Fibroblast of skin of left biceps (primary cell): Measurements from ENCODE around the gene CAT.

Experiments
- DNase-seq, 2 experiments: peaks; one replicate each; pipeline ENCODE4 v3.0.0-alpha.2; 2013; ENCODE audit warnings: low read depth in 2 of 2

CAT gene

GRCh38 chr11:34425360-34425759 is 13.4 kb upstream of the CAT start:
- DNase-seq, result no peak

DNA sequence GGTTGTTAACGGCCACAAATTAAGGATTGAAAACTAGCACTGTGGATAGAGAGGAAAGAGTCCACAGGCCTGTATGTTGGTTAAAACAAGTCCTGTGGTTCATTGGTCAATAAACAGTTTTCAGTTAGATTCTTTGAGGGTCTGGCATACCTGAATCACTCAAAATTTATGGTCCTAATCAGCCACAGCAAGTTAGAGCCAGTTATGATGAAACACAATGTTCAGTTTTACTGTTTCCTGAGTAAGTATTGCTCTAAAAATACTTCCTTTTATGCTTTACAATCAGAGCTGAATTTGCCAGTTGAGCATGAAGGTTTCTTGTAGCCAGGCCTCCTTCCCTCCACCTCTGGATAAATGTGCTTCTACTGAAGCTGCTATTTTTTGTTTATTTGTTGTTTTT is 12.9 kb upstream of the CAT start:
- peak; percentile 46 to 72 for DNase-seq

GRCh38 chr11:34426766-34427185 is 12.0 kb upstream of the CAT start:
- DNase-seq, result peak; percentile 97 to 98

DNA sequence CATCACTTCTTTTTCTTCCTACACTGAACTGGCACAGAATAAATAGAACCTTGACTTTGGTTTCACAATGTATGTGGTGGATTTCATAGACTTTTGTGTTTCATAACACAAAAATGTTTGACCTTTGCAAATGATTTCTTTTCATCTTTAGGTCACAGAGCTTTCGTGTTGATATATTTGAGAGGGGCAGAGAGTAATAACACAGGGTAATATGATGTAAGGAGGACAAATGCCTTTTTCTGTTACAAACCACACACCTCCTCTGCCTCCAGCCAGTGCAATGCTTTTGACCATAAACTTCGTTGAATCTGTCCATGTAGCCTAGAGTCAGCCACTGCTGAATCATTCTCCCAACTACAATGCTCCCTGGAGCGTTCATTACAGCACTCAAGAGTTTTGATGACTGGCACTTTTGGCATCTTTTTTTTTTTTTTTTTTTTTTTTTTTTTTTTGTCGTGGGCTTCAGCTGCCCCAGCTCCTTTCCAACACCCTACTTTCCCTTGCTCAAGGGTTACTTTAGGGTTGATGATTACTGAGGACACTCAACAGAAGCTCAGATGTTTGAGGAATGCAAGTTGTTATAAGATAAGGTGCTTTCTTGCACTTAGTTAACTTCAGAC is 11.4 kb upstream of the CAT start:
- DNase-seq, result peak in 1 of 2 experiments; percentile 81

DNA sequence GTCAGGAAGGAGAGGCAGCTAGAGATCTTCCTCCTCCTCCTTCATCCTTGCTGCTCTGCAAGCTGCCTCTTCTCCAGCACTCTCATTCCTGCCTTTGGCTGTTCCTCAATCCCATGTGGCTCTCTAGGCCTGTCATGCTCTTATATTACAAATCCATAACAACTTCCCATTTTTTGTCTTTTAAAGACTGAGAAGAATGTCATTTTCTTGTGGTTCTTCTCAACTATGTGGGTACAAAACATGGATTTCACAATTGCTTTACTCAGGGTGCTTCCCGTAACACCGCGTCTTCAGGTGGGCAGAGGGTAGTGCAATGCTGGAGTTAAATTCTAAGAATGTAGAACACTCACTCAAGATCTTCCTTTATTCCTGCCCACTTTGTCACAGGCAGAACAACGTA is 6.8 kb upstream of the CAT start:
- no peak for DNase-seq

- no peak for DNase-seq
These were observed 5.9 kb upstream of the CAT start for GRCh38 chr11:34432822-34433221.

DNA sequence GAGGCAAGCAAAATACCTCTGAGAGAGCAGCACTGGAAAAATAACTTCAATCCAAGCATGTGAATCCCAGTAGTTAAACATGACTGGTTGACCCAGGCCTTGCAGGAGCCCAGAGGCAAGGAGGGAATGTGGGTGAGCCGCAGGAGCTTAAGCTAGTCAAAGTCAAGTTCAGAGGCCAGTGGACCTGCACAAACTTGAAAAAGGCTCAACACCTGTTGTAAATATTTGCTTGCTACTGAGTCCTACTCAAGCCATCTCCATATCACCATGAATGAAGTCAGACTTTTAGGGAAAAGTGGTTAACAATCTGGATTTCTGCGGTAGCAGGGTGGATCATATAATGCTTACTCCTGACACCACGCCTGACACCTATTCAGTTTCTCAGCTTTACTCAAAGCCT is 4.8 kb upstream of the CAT start:
- no peak for DNase-seq

- no peak for DNase-seq
These were observed 1.3 kb upstream of the CAT start for GRCh38 chr11:34437224-34438125.

DNA sequence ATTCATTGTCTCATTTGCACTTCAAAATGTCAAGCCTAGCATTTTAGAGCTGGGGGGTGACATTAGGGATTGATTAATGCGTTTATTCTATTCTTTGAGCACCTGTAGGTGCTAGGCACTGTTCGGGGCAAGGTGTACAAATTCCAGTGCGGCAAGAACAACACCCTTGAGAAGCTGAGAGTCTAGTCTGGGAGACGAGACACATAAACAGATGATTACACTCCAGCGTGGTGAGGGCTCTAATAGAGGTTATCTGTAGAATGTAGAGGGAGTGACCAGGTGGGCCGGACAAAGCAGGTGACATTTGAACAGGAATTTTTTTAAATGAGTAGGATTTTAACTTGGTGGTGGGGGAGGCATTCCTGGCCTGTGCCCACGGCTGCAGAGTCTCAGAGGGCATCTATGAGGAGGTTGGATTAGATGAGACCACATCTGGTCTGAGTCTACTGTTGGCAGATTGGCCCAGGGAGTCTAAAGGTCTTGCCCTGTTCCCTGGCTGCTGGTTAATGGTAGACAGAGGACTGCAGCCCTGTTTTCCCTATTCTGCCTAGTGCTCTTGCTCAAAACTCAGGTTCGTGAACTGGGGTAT is 970 bp downstream of the CAT start:
- no peak for DNase-seq

DNA sequence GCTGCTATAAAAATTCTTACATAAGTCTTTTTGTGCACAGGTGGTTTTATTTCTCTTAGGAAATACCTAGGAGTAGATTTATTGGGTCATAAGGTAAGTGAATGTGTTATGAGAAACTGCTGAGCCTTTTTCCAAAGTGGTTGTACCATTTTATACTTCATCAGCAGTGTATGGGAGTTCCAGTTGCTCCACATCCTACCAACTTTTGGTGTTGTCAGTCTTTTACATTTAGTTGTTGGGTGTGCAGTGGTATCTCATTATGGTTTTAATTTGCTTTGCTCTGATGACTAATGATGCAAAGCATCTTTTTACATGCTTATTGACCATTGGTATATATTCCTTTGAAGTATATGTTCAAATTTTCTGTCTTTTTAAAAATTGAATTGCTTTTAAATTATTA is 3.1 kb downstream of the CAT start:
- DNase-seq, result no peak

DNA sequence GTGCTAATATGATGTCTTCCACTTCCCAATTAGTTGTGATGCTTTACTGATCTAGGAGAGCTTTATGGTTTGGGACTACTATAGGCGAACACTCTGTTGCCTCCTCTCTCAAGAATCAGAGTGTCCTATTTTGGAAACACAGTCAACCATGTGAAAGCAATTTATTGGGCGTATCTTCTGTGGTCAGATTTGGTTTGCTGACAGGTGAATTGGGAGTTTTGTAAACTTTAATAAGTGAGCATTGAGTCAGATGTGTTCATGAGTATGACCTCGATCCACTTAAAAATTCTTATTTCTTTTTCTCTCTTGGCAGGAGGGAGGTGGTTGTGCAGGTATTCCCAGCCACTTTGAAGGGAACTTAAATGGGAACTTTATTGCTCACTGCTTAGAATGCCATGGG is 4.4 kb downstream of the CAT start:
- DNase-seq, result no peak

DNA sequence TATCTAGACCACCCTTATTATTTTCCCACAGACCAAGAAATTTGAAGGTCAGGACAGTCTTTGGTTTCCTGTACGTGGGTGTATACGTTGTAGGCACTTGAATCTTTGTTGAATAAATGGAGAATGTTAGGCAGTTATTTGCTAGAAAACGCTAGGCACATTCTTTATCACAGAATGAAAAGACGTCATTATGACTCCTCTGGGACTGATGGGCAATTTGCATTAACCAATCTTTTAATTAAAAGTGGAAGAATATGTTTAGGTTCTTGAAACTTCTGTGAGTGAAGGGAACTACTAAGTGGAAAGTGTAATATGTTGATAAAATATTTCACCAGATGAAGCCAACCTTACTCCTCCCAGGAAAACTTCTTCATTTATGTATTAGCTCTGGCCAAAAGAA is 5.7 kb downstream of the CAT start:
- no peak for DNase-seq

- no peak for DNase-seq
These were observed 7.2 kb downstream of the CAT start for GRCh38 chr11:34445956-34446355.

GRCh38 chr11:34446386-34446785 is 7.7 kb downstream of the CAT start:
- DNase-seq, result no peak

GRCh38 chr11:34447044-34447443 is 8.3 kb downstream of the CAT start:
- DNase-seq, result no peak

- no peak for DNase-seq
These were observed 9.7 kb downstream of the CAT start for GRCh38 chr11:34448223-34448994.

DNA sequence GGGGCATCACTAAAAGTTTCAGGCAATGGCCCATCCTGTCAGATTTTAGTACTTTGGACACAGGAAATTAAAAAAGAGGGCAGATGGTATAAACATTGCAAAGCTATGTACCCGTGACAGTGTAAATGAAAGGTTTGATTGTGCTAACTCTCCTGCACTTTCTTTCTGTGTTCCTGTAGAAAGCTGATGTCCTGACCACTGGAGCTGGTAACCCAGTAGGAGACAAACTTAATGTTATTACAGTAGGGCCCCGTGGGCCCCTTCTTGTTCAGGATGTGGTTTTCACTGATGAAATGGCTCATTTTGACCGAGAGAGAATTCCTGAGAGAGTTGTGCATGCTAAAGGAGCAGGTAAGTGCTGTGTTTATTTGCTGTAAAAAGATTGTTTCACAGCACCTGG is 10.3 kb downstream of the CAT start:
- DNase-seq, result no peak

DNA sequence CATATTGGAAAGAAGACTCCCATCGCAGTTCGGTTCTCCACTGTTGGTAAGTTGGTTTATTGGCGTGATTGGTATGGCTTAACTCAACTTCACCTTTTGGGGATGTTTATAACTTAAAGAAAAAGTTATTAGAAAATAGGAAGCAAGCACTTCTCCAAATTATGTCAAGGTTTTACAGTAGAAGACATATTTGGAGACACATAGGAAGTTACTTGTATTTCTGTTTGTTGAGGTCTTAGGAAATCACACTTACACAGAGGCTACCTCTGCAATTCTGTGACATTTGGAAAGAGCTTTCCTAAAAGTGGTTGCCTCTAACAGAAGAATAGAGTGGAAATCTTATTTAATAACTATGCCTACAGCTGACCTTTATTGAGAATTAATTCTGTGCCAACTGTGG is 12.3 kb downstream of the CAT start:
- DNase-seq, result no peak

- no peak for DNase-seq
These were observed 15.7 kb downstream of the CAT start for GRCh38 chr11:34454308-34455032.

DNA sequence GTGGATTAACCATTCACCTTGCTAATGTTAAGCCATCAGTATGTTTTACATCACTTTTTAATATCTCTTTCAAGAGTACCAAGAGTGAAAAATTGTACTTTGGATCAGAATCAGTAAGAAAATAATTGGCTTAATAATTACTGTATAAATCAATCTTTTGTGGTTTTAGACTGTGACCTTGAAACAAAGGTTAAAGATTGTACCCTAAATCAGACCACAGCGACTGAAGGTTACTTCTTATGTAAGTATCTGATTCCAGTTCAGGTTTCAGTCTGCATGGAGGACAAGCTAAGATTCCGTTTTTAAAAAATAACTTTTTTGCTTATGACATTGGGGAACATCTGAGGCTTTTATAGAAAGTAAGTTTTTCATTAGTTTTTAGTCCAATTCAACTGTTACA is 18.9 kb downstream of the CAT start:
- DNase-seq, result no peak

- no peak for DNase-seq
These were observed 19.8 kb downstream of the CAT start for GRCh38 chr11:34458525-34458924.
